GM23248 (cell line): ENCODE results near the gene BMP10. TPM values are rescaled to one million over a fixed set of nuclear protein-coding genes. Genes with fewer than 3 reads are reported as not detected.

Experiments
- DNase-seq: peaks from one replicate; pipeline ENCODE4 v3.0.0-alpha.2; 2015
- H2AFZ ChIP-seq: fragments of 200-600 bp; sonication (generic); 2 replicates; pipeline ENCODE4 v1.6.1; 2016; ENCODE audit warnings: antibody characterized with exemption
- H3F3A ChIP-seq: fragments of 200-600 bp; sonication (generic); 2 replicates; pipeline ENCODE4 v1.6.1; 2016; ENCODE audit warnings: mild to moderate bottlenecking, antibody characterized with exemption, mixed run types; ENCODE audit not compliant: insufficient read depth
- H3K27ac ChIP-seq: fragments of 200-600 bp; sonication (generic); 2 replicates; pipeline ENCODE4 v1.5.1; 2016; ENCODE audit warnings: mild to moderate bottlenecking
- H3K27me3 ChIP-seq: fragments of 200-600 bp; sonication (generic); replicated peaks from 2 replicates; pipeline ENCODE4 v1.6.1; 2016; ENCODE audit warnings: mild to moderate bottlenecking; ENCODE audit not compliant: insufficient read depth
- H3K36me3 ChIP-seq: fragments of 200-600 bp; sonication (generic); 2 replicates; pipeline ENCODE4 v1.6.1; 2016; ENCODE audit warnings: low read depth, mild to moderate bottlenecking
- H3K4me1 ChIP-seq: fragments of 200-600 bp; sonication (generic); 2 replicates; pipeline ENCODE4 v1.6.1; 2016; ENCODE audit warnings: mild to moderate bottlenecking; ENCODE audit not compliant: insufficient read depth
- H3K4me2 ChIP-seq: fragments of 200-600 bp; sonication (generic); one replicate; pipeline ENCODE4 v1.6.1; 2016; ENCODE audit warnings: mild to moderate bottlenecking; ENCODE audit not compliant: unreplicated experiment
- H3K4me3 ChIP-seq: fragments of 200-600 bp; sonication (generic); 2 replicates; pipeline ENCODE4 v1.5.1; 2016; ENCODE audit warnings: mild to moderate bottlenecking
- H3K79me2 ChIP-seq: fragments of 200-600 bp; sonication (generic); 2 replicates; pipeline ENCODE4 v1.6.1; 2016; ENCODE audit warnings: mild to moderate bottlenecking; ENCODE audit not compliant: insufficient read depth
- H3K9ac ChIP-seq: fragments of 200-600 bp; sonication (generic); 2 replicates; pipeline ENCODE4 v1.6.1; 2016; ENCODE audit warnings: mild to moderate bottlenecking
- H3K9me2 ChIP-seq: fragments of 200-600 bp; sonication (generic); 2 replicates; pipeline ENCODE4 v1.6.1; 2016; ENCODE audit warnings: mixed run types, mild to moderate bottlenecking, moderate library complexity; ENCODE audit not compliant: insufficient read depth
- H3K9me3 ChIP-seq: fragments of 200-600 bp; sonication (generic); one replicate; pipeline ENCODE4 v1.6.1; 2017; ENCODE audit warnings: low read depth
- H4K20me1 ChIP-seq: fragments of 200-600 bp; sonication (generic); 2 replicates; pipeline ENCODE4 v1.6.0; 2016; ENCODE audit not compliant: insufficient read depth
- EZH2 ChIP-seq: fragments of 200-600 bp; sonication (generic); IDR thresholded peaks from 2 replicates; pipeline ENCODE4 v1.6.1; 2018; ENCODE audit warnings: antibody characterized with exemption, mild to moderate bottlenecking; ENCODE audit not compliant: insufficient read depth, poor library complexity, severe bottlenecking
- EZH2phosphoT487 ChIP-seq: fragments of 200-600 bp; sonication (generic); IDR thresholded peaks from 2 replicates; pipeline ENCODE4 v1.6.1; 2018; ENCODE audit warnings: antibody characterized with exemption, moderate library complexity, mild to moderate bottlenecking, low read depth; ENCODE audit not compliant: insufficient read depth
- WGBS, 2 experiments: methylation state at CpG; one replicate each; pipeline ENCODE4 v1.1.6; 2015 to 2017; ENCODE audit warnings: low lambda C conversion rate in 2 of 2, low coverage in 1 of 2; ENCODE audit errors: missing lambda C conversion rate in 2 of 2; 5-methylcytosine and 5-hydroxymethylcytosine counted together
- in situ Hi-C: fragments of 300-500 bp; cut with MboI; formaldehyde crosslinking; loops from 2 replicates; pipeline ENCODE4 v1.15.0; 2020
- polyA plus RNA-seq: library from polyadenylated mRNA; unstranded; fragments of >200 nt; fragmentation: Nextera tagmentation; extraction: Ambion mirVana; gene quantifications from 2 replicates; pipeline ENCODE4 v1.2.1, GENCODE V29; 2016
- total RNA-seq: library from RNA; depleted of rRNA; stranded (reverse); fragments of >200 nt; shearing (Covaris generic); gene quantifications from 2 replicates; pipeline ENCODE4 v1.2.3, GENCODE V29; 2014; rRNA removed

Gene BMP10
- total and polyA plus RNA-seq, 2 experiments from 2014 or later: not detected

DNA sequence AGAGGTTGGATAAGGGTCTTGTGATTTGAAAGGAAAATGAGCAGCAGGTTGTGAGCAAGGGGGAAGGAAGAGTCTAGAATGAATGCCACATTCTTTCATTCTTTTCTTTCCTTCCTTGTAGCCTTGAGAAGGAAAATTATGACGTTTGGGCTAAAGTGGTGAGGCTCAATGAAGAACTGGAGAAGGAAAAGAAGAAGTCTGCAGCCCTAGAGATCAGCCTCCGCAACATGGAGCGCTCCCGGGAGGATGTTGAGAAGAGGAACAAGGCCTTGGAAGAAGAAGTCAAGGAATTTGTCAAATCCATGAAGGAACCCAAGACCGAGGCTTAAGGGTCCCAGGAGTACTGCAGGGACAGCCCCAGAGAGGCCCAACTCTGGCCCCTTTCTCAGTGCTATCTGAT lies 45.3 kb downstream of the BMP10 start:
- H3K4me3 ChIP-seq: no peak overlapping the region
- no peaks in the 10 kb centered on the region for H3K9me3 ChIP-seq
- H3K4me1 ChIP-seq: peaks cover 14% of the 10 kb centered on the region
- no peak overlapping the region for H3K9ac ChIP-seq
- H2AFZ ChIP-seq: no peak overlapping the region
- no peaks in the 10 kb centered on the region for H3K36me3 ChIP-seq
- H3K9me2 ChIP-seq: no peaks in the 10 kb centered on the region
- DNase-seq: no peak
- no peak overlapping the region for H3K27ac ChIP-seq
- no peaks in the 10 kb centered on the region for H4K20me1 ChIP-seq
- TF ChIP-seq EZH2phosphoT487: no peak
- no peak for TF ChIP-seq EZH2
- no peaks in the 10 kb centered on the region for H3F3A ChIP-seq
- WGBS, 2 experiments: 79 to 86% methylated on average over 5 of the region's 5 CpGs
- in situ Hi-C loops: no loop called here
- no peaks in the 10 kb centered on the region for H3K27me3 ChIP-seq
- no peaks in the 10 kb centered on the region for H3K79me2 ChIP-seq
- no peak overlapping the region for H3K4me2 ChIP-seq

DNA sequence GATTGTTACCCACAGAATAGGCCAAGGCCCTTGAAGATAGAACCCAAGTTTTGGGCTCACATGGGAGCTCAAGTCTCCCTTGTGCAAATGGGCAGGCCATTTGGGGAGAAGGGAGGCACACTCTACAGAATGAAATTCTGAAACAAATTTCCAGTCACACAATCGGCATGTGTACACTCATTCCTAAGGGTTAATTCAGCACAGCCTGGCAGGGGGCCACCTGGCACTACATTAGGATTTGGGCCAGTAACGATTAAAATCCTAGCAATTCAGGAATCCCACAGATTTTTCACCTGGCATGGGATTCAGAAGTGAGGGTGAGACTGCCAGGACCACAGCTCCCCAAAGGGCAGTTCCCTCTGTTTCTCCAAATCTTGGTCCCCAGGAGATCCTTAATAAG lies 46.4 kb downstream of the BMP10 start:
- TF ChIP-seq EZH2: no peak
- no peak for TF ChIP-seq EZH2phosphoT487
- Histone ChIP-seq H3K9me3 (no peaks in the 10 kb centered on the region), H3K4me2 (no peak overlapping the region), H3K27me3 (no peaks in the 10 kb centered on the region), H3K27ac (no peak overlapping the region), H4K20me1 (no peaks in the 10 kb centered on the region), H3F3A (no peaks in the 10 kb centered on the region), H3K79me2 (no peaks in the 10 kb centered on the region), H3K4me3 (no peak overlapping the region), H2AFZ (no peak overlapping the region), H3K9ac (no peak overlapping the region), H3K4me1 (peaks cover 13% of the 10 kb centered on the region), H3K36me3 (no peaks in the 10 kb centered on the region), H3K9me2 (no peaks in the 10 kb centered on the region)
- WGBS, 2 experiments: 31 to 44% methylated on average over 2 of the region's 2 CpGs
- peak; percentile 62 for DNase-seq
- in situ Hi-C loops: no loop called here

DNA sequence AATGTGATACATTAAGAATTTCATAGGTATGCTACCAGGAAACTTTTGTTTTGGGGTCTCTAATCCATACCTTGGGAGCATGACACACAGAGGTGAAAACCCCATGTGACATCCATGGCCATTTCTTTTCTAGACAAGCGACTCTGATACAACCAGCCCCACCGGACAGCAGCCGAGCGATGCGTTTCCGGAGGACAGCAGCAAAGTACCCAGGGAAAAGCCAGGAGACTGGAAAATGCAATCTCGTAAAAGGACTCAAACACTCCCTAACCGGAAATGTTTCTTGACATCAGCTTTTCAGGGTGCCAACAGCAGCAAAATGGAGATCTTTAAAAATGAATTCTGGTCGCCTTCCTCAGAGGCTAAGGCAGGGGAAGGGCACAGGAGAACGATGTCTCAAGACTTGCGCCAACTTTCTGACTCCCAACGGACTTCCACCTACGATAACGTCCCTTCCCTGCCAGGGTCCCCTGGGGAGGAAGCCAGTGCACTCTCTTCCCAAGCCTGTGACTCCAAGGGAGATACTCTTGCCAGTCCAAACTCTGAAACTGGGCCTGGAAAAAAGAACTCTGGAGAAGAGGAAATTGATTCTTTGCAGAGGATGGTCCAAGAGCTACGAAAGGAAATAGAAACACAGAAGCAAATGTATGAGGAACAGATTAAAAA lies 48.9 kb downstream of the BMP10 start:
- Histone ChIP-seq H3K4me2 (no peak overlapping the region), H3K9me2 (no peaks in the 10 kb centered on the region)
- in situ Hi-C loops: no loop called here

DNA sequence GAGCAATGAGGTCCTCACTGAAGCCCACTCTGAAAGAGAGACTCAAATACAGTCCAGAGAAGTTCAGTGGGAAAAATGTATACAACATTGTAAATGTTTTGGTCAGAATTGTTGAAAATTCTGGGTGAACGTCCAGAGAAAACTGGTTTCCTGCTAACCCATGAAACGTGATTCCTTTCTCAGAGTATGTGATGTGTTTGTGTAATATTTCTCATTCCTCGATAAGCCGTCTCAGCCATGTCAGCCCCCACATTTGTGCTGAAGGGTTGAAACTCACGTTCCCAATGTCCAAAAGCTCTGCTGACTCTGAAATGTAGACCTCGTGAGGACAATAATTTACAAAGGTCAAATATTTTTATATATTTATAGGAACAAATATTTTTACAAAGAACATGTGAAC lies 51.6 kb downstream of the BMP10 start:
- H3K9ac ChIP-seq: no peak overlapping the region
- in situ Hi-C loops: no loop called here
- H3K27me3 ChIP-seq: no peaks in the 10 kb centered on the region; the same call in 1 of the 2 replicates
- no peaks in the 10 kb centered on the region for H3K4me1 ChIP-seq
- H3K4me2 ChIP-seq: no peak overlapping the region
- H3F3A ChIP-seq: no peaks in the 10 kb centered on the region
- H3K27ac ChIP-seq: no peak overlapping the region
- H3K9me2 ChIP-seq: no peaks in the 10 kb centered on the region
- no peaks in the 10 kb centered on the region for H3K9me3 ChIP-seq
- TF ChIP-seq EZH2phosphoT487 (no peak), EZH2 (no peak)
- no peaks in the 10 kb centered on the region for H4K20me1 ChIP-seq
- no peaks in the 10 kb centered on the region for H3K79me2 ChIP-seq
- no peak overlapping the region for H2AFZ ChIP-seq
- H3K36me3 ChIP-seq: no peaks in the 10 kb centered on the region
- H3K4me3 ChIP-seq: no peak overlapping the region
- WGBS, 2 experiments: 77 to 81% methylated on average over 6 of the region's 6 CpGs
- DNase-seq: no peak

More for the DNA sequence above, 48.9 kb downstream of the BMP10 start:
- TF ChIP-seq EZH2phosphoT487 (no peak), EZH2 (no peak)
- Histone ChIP-seq H3K4me1 (no peaks in the 10 kb centered on the region), H3F3A (no peaks in the 10 kb centered on the region), H3K9me3 (no peaks in the 10 kb centered on the region), H3K4me3 (no peak overlapping the region), H3K27ac (no peak overlapping the region), H3K79me2 (no peaks in the 10 kb centered on the region), H3K27me3 (no peaks in the 10 kb centered on the region), H3K9ac (no peak overlapping the region), H2AFZ (no peak overlapping the region), H4K20me1 (no peaks in the 10 kb centered on the region), H3K36me3 (no peaks in the 10 kb centered on the region)
- no peak for DNase-seq
- 80 to 82% methylated on average over 15 of the region's 15 CpGs for WGBS, 2 experiments

DNA sequence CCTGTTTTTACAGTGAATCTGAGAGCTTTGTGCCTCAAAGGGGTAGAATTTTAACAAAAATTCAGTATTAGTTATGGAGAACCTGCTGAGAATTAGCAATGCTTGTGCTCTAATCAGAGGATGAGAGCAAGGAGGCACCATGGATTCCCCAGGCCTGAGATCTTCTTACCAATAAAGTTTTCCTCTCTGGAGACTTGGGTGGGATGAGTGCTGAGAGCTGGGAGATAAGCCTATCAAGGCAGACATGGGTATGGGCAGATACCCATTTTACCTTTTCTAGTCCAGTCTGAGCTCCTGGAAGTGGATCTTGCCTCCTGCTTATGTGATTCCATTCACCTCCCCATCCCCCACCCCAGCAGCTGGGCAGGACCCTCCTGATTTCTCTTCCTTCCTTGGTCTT lies 53.9 kb downstream of the BMP10 start:
- TF ChIP-seq EZH2phosphoT487 (no peak), EZH2 (no peak)
- H3K9me3 ChIP-seq: no peaks in the 10 kb centered on the region
- H3K9ac ChIP-seq: no peak overlapping the region
- H3K4me3 ChIP-seq: no peak overlapping the region
- H3K27me3 ChIP-seq: no peaks in the 10 kb centered on the region; the same call in 1 of the 2 replicates
- no peak overlapping the region for H3K4me2 ChIP-seq
- H3K36me3 ChIP-seq: no peaks in the 10 kb centered on the region
- H3F3A ChIP-seq: no peaks in the 10 kb centered on the region
- H3K4me1 ChIP-seq: no peaks in the 10 kb centered on the region
- no peaks in the 10 kb centered on the region for H4K20me1 ChIP-seq
- H2AFZ ChIP-seq: no peak overlapping the region
- H3K27ac ChIP-seq: no peak overlapping the region
- DNase-seq: no peak
- in situ Hi-C loops: no loop called here
- H3K79me2 ChIP-seq: no peaks in the 10 kb centered on the region
- H3K9me2 ChIP-seq: no peaks in the 10 kb centered on the region

Other genes with a start within 250 kb of the BMP10 start
- 0.11 TPM in 1 of 2 replicates, not detected in the other for gene PROKR1, start 227.8 kb downstream of the BMP10 start, total RNA-seq
- gene PROKR1, start 227.8 kb downstream of the BMP10 start, polyA plus RNA-seq: not detected in 2 replicates
- gene ARHGAP25, start 136.6 kb downstream of the BMP10 start, total RNA-seq: not detected in 2 replicates
- not detected in 2 replicates for gene ARHGAP25, start 136.6 kb downstream of the BMP10 start, polyA plus RNA-seq
- gene GKN2, start 81.5 kb upstream of the BMP10 start, total RNA-seq: not detected in 2 replicates
- not detected in 2 replicates for gene GKN2, start 81.5 kb upstream of the BMP10 start, polyA plus RNA-seq
- not detected in 2 replicates for gene GKN1, start 103.2 kb upstream of the BMP10 start, total RNA-seq
- gene GKN1, start 103.2 kb upstream of the BMP10 start, polyA plus RNA-seq: not detected in 2 replicates
- gene ANTXR1, start 141.8 kb upstream of the BMP10 start, total RNA-seq: 126 and 128 TPM in 2 replicates
- gene ANTXR1, start 141.8 kb upstream of the BMP10 start, polyA plus RNA-seq: 187 and 191 TPM in 2 replicates